Stimulated activated CD8-positive, alpha-beta memory T cell treated with anti-CD3 and anti-CD28 coated beads, Interleukin-4, amount 100 ng/mL, for 48 hours (primary cell): Measurements from ENCODE around the gene PNPO.

Source experiments
- DNase-seq: peaks from one replicate; pipeline ENCODE4 v3.0.0-alpha.2; 2020

PNPO gene

GRCh38 chr17:47952171-47953021, 11.0 kb downstream of the PNPO start:
- no peak for DNase-seq

- DNase-seq: no peak
Observed at GRCh38 chr17:47953909-47954308, 12.5 kb downstream of the PNPO start.

DNA sequence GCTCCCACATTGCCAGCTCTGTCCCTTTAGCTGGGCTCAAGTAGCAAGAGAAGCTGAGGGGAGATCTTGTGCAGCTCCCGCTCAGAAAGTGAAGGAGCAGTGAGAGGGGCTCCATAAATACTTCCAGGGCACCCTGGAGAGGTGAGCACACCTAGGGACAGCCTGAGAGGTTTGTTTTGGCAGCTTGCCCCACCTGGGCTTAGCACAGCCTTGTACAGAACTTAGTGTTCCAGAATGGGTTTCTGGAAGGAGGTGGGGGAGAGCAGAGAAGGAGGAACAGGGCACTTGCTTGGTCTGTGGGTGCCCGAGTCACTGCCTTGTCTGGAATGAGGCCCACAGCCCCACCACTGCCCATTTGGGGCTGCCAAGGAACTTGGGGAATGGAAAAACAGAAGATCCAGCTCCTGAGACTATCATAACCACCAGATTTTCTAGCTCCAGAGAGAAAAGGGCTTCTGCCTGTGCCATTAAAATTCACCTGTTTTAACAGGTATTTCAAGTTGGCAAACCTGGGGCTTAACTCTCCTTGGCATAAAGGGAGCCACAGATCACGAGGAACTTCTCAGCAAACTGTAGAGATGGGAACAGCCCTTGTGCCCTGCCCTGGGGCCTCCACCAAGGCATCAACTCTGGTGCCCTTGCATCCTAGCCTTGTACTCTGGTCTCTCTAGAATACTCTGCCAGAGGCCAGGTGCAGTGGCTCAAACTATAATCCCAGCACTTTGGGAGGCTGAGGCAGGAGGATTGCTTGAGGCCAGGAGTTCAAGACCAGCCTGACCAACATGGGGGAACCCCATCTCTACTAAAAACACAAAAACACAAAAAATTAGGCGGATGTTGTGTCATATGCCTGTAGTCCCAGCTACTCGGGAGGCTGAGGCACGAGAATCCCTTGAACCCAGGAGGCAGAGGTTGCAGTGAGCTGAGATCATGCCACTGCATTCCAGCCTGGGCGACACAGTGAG, 14.4 kb downstream of the PNPO start:
- no peak for DNase-seq

DNA sequence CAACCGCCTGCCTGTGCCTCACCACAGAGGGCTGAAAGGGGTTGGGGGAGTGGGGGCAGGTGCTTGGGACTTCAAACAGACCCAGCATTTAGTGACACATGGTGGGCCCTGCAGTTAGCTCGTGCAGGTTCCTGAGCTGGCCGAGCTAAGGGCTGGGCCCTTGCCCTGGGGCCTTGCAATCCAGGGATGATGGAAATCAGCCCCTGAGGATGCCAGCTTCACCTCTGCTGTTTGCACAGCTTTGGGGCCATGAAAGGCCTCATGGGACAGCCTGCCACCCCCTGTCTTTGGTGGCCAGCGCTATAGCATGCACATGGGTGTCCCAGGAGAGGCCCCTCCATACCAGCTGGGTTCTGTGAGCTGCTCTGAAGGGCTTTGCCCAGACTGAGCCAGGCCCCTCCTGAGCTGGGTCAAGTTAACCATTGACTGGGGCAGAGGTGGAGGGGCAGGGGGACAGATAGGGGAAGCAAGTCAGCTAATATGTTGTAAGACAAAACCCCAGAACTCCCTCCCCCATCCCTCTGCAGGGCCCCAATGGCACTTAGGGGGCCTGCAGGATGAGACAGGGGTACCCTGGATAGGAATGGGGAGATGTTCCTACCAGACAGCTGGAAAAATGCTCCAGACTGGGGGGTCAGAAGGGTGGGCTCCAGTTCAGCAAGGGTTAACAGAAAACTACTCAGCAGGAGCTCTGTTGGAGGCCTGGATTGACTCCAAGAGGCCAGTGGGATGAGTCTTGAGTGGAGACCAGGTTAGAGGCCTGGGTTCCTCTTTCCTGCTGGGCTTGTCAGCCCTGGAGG, 15.6 kb downstream of the PNPO start:
- DNase-seq: no peak

DNA sequence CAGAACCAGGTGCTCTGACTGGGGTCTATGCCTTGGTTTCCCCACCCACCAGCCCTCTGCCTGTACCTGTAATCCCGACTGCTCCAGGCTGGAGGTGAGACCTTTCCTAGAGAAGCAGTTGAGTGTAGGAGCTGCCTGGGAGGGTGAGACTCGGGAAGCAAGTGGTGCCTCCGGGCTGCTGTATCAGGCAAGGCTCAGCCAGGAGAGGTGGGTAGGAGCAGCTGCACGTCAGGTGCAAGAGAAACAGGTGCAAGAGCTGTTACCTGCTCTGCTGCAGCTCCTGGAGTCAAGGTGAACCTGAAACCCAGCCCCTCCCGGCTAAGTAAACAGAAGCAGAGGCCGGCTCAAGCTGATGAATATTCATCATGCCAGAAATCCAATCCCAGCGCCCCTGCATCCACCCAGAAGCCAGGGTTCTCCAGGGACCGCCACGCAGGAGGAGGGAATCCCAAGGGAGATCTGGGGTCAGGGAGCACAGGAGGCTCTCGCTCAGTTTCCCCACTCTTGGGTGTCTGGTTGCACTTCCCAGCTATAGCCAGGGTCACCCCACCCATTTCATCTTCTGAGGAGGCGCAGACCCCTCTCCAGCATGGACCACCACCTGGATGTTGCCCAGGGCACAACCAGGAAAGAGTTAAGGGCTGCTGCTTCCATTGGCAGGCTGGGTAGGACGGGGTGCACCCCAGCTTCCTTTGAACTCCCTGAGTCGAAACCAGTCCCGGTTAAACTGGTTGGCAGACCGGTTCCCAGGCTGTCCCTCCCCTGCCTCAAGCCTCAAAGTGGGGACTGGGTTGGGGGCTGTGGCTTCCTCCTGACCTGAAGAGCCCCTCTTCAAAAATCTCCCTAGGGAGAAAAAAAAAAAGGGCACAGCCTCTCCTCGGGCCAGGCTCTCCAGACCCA, 16.5 kb downstream of the PNPO start, which contains the start of gene PRR15L:
PRR15L (minus strand) TSS at position 293 of the 900 bp plus-strand sequence. CDS start 4,649 bp downstream, outside the sequence.
- no peak for DNase-seq

GRCh38 chr17:47959825-47960655, 18.7 kb downstream of the PNPO start:
- DNase-seq: no peak

DNA sequence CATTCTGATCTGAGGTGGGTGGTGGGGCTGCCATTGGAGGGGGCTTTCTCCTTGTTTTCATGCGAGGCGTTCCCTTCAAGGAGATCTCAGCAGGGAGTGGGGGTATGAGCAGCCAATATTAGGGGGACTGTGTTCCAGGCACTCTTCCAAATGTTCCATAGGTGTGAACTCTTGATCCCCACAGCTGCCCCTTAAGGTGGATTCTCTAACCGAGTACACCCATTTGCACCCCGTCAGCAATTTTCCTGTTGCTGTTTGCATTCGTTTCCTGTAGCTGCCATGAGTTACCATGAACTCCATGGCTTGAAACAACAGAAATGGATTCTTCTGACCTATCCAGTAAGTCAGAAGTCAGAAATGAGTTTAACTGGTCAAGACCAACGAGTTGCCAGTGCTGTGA, 20.0 kb downstream of the PNPO start:
- DNase-seq: no peak

- no peak for DNase-seq
Observed at GRCh38 chr17:47962901-47963300, 21.5 kb downstream of the PNPO start.

GRCh38 chr17:47964856-47965255, 23.5 kb downstream of the PNPO start:
- DNase-seq: no peak

- DNase-seq: no peak
Observed at GRCh38 chr17:47966079-47966519, 24.7 kb downstream of the PNPO start.

DNA sequence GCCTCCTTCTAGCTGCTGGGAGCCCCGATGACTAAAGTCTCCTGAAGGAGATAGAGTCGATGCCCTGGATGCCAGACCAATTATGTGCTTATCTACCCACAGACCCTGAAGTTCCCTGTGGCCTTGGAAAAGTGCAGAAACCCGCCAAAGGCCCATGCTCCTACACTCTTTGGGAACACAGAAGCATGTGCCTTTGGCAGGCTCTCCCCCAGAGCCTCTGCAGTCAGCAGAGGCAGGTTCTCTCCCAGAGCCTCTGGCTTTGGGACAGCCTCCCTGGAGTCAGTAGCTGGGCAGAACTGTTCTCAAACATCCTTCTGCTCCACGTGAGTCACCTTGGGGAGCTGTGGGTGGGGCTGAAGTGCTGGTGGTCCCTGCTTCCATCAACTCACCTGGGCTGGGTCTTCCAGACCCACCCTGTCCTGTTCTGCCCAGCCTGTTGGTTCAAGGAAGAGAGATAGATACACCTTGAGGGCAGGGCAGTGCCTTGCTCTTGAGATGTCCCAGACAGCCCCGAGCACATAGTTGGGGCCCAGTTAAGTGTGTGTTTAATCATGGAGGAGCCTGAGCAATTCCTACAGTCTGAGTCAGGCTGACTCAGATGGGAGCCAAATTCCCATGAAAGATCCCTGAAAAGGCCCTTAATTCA, 26.4 kb downstream of the PNPO start:
- DNase-seq: no peak

DNA sequence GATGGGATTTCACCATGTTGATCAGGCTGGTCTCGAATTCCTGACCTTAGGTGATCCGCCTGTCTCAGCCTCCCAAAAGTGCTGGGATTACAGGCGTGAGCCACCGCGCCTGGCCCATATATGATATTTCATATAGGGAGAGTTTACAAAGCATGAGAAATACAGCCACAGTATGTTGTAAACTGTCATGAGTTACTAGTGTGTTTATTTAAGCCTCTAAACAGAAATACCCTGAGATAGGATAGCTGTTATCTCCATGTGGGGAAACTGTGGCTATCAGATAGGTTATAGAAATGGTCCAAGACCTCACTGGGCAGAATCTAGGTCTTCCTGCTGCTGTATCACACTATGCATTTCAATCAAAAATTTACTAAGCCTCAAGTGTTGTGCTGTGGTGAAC, 27.5 kb downstream of the PNPO start:
- no peak for DNase-seq

GRCh38 chr17:47969930-47970724, 28.8 kb downstream of the PNPO start:
- no peak for DNase-seq

DNA sequence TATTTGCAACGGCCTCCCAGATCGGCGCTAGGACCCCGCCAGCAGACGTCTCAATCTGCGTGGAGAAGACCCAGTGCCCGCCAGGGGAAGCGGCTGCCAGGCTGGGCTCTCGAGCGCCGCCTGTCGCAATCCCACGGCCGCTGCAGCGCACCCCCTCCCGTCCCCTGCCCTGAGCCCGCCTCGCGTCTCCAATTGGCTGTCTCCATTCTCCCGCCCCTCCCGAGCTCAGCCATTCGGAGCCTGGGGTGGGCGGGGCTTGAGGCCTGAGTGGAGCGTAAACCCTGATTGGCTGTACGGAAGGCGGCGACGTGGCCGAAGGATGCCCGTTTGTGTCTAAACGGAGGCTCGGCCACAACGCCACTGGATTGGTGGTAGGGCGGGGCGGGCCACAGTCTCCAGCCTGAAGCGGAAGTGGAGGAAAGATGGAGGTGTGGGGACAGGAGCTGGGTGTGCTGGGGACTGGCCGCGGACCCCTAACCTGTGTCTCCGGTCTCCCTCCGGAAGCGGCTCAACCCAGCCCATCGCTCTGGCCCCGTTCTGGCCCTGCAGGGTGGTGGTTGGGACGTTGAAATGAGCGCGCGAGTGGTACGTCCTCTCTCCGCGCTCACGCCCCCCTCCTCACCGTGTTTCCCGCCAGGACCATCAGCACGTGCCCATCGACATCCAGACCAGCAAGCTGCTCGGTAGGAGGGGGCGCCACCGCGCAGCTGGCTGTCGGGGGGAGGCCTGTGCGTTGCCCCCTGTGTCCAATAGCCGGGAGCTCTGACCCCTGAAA, 29.5 kb downstream of the PNPO start, which contains the start of gene CDK5RAP3:
CDK5RAP3 (plus strand) TSS at position 389 of the 775 bp plus-strand sequence; CDS start at position 423, 34 bp downstream.
- DNase-seq: peak; percentile 100

- no peak for DNase-seq
Observed at GRCh38 chr17:47973541-47973940, 32.2 kb downstream of the PNPO start.

DNA sequence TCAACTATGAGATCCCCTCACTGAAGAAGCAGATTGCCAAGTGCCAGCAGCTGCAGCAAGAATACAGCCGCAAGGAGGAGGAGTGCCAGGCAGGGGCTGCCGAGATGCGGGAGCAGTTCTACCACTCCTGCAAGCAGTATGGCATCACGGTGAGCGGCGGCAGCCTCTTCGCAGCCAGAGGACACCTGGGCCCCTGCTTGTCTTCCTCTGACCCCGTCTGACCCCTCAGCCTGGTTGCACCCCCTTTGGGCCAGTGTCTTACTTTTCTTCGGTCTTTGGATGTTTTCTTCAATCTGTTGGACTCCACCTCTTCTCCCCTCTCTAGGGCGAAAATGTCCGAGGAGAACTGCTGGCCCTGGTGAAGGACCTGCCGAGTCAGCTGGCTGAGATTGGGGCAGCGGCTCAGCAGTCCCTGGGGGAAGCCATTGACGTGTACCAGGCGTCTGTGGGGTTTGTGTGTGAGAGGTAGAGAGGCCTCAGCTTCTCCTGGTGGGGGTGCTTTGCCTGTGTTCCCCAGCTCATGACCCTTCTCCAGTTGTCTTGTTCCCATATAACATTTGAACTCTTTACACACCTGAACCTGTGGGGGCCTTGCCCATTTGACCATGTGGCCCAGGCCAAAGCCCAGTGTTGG, 33.9 kb downstream of the PNPO start:
- DNase-seq: no peak

DNA sequence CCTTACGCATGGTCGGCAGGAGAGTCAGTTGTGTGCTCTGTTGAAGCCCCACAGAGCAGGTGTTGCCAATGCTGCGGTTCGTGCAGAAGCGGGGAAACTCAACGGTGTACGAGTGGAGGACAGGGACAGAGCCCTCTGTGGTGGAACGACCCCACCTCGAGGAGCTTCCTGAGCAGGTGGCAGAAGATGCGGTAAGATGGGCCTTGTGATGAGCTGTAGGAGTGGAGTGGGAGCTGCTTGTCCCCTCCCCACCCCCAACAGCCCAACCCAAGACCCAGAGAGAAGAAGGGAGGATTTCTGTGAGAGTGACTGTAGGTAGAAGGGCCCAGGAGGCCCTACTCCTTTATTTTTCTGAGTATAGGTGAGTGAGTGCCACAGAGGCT, 34.4 kb downstream of the PNPO start:
- DNase-seq: no peak

DNA sequence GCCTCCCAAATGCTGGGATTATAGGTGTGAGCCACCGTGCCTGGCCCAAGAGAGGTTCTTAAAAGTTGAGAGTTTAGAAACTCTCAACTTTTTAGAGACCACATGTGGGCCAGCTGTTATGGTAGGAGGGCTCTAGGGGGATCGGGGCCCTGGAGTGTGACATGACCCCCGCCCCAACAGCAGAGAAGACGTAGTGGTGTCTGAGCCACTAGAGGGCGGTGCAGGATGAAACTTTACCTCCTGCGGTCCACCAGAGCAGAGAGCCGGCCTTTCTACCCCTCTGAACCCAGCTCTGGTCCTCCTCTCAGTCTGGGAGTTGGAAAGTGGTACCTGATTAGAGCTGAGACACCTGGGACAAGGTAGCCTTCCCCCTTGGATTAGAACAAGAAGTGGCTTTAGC, 37.0 kb downstream of the PNPO start:
- DNase-seq: peak; percentile 68
